A673 (cell line): ENCODE results near the gene GNRH2.

Source experiments
- CTCF ChIP-seq: fragments of 300-800, 200-600 bp; sonication (generic); conservative IDR thresholded peaks from 2 replicates; pipeline ENCODE4 v1.5.1; 2017; ENCODE audit warnings: low read depth, mild to moderate bottlenecking, antibody characterized with exemption, low read length, moderate library complexity, mixed read lengths
- EZH2 ChIP-seq: fragments of 200-600 bp; sonication (generic); IDR thresholded peaks from 2 replicates; pipeline ENCODE4 v1.6.1; 2017; ENCODE audit warnings: borderline replicate concordance, low read depth, mild to moderate bottlenecking, mixed read lengths, antibody characterized with exemption, low read length; ENCODE audit not compliant: poor library complexity, severe bottlenecking

GRCh38 chr20:3084283-3084985 lies 41.0 kb downstream of the GNRH2 start, which contains the start of gene AVP:
- TF ChIP-seq CTCF (no peak), EZH2 (no peak)
